Epithelial cell of esophagus (primary cell): ENCODE results near the gene KRT86.
A peak's percentile ranks its signal among the peaks of the same experiment; 100 is the strongest.
"Not testable (repeated sequence)": the region's sequence is repeated elsewhere in the genome, so short reads cannot be mapped to it uniquely, and the experiment has no call there.

Experiments
- DNase-seq: peaks from one replicate; pipeline ENCODE4 v3.0.0; 2010; ENCODE audit warnings: low read depth
- H3K4me3 ChIP-seq: 2 replicates; pipeline ENCODE4 v1.5.1; 2011; ENCODE audit warnings: mild to moderate bottlenecking, low read length, control low read depth
- CTCF ChIP-seq: IDR thresholded peaks from 2 replicates; pipeline ENCODE4 v1.5.1; 2011; ENCODE audit warnings: low read depth, mild to moderate bottlenecking, low read length, control low read depth, inconsistent platforms; ENCODE audit not compliant: insufficient read depth; ENCODE audit errors: missing control alignments

The KRT86 gene

GRCh38 chr12:52312086-52312485, 37.6 kb downstream of the KRT86 start:
- H3K4me3 ChIP-seq, result no peak overlapping the region
- DNase-seq, result no peak
- no peak for TF ChIP-seq CTCF

DNA sequence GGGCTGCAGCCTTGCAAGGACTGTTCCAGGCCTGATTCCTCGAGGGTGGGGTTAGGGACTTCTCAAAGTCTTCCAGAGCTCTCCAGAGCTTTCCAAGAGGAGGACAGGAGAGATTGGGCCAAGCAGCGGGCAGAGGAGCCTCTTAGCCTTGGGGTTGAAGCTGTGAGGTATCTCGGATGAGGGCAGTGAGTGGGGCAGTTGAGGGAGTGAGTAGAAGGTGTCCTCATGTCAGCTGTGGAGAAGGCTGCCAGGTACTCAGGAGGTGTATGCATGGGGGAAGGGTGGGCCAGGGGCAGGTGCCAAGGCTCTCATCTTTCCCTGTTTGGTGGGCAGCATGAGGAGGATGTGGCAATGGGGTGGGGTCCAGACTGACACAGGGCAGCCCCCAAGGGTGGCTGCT, 39.0 kb downstream of the KRT86 start:
- no peak overlapping the region for H3K4me3 ChIP-seq
- DNase-seq, result no peak

GRCh38 chr12:52313926-52314325, 39.5 kb downstream of the KRT86 start:
- no peak for DNase-seq
- TF ChIP-seq CTCF, result no peak
- H3K4me3 ChIP-seq, result no peak overlapping the region

More for the DNA sequence above, 39.0 kb downstream of the KRT86 start:
- no peak for TF ChIP-seq CTCF

GRCh38 chr12:52314511-52314910, 40.1 kb downstream of the KRT86 start:
- no peak for TF ChIP-seq CTCF
- H3K4me3 ChIP-seq, result no peak overlapping the region

DNA sequence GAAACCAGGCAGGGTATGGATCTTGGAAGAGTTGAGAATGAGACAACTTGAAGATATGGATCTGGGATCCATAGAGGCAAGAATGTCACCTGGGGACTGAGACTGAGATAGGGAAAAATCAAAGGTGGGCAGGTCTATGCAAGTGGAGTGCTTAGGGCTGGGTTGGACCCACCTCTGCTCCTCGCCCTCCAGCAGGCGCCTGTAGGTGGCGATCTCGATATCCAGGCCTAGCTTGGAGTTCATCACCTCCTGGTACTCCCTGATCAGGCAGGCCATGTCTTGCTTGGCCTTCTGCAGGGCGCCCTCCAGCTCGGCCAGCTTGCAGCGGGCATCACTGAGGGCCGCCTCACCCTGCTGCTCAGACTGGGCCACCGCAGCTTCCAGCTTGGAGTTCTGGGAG, 41.3 kb downstream of the KRT86 start:
- peak; percentile 35 for TF ChIP-seq CTCF
- H3K4me3 ChIP-seq, DNase-seq: not testable (repeated sequence)

More at GRCh38 chr12:52314511-52314910, 40.1 kb downstream of the KRT86 start:
- DNase-seq, result no peak

DNA sequence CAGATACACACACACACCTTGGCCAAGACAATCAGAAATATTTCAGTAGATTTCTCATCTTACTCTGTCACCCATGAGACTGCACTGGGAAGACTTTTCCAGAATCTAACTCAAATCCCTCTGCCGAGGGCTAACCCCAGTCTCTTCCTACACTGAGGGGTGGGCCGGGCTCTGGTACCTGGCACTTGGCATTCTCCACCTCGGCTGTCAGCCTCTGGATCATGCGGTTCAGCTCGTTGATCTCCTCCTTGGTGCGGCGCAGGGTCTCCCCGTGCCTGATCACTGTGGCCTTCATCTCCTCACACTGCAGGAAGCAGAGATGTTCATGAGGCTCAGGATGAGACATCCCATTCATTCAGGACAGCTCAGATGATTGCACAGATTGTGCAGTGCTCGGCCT, 41.8 kb downstream of the KRT86 start:
- no peak for DNase-seq
- TF ChIP-seq CTCF, result no peak
- H3K4me3 ChIP-seq, result no peak overlapping the region

GRCh38 chr12:52316701-52317100, 42.3 kb downstream of the KRT86 start:
- DNase-seq, result no peak
- no peak for TF ChIP-seq CTCF
- no peak overlapping the region for H3K4me3 ChIP-seq
